HEK293 (cell line): Measurements from ENCODE around the gene ACTG2.

ENCODE experiments used
- CTCF ChIA-PET: fragments of 350-600 bp; formaldehyde crosslinking; extraction: SDS; loops from one replicate; lab custom pipeline; 2021; ENCODE audit warnings: antibody characterized with exemption; lab: Yijun Ruan, JAX
- POLR2A ChIA-PET: fragments of 300-600 bp; formaldehyde crosslinking; extraction: SDS; loops from one replicate; lab custom pipeline; 2020; ENCODE audit warnings: antibody characterized with exemption, inconsistent platforms; lab: Yijun Ruan, JAX
- H3K27ac ChIP-seq: fragments of 200-500 bp; sonication (Bioruptor generic); 2 replicates; pipeline ENCODE4 v1.5.1; 2014; ENCODE audit warnings: low read depth, low read length, control low read depth, inconsistent platforms; ENCODE audit errors: extremely low read depth
- H3K36me3 ChIP-seq, 2 experiments: fragments of 200-500 bp in 1 of 2; sonication (Bioruptor generic) in 1 of 2; 1 replicate in 1 of 2; 2 replicates in 1 of 2; pipeline ENCODE4 v1.5.1; 2014 to 2017; ENCODE audit warnings: inconsistent platforms in 2 of 2, low read length in 2 of 2; ENCODE audit not compliant: control insufficient read depth in 2 of 2, insufficient read depth in 1 of 2
- H3K4me1 ChIP-seq: fragments of 200-500 bp; sonication (Bioruptor generic); 2 replicates; pipeline ENCODE4 v1.5.1; 2014; ENCODE audit warnings: mild to moderate bottlenecking, low read length, inconsistent platforms; ENCODE audit not compliant: control insufficient read depth, insufficient read depth
- H3K4me3 ChIP-seq: 2 replicates; pipeline ENCODE4 v1.5.1; 2011; ENCODE audit warnings: low read depth, mild to moderate bottlenecking, control low read depth, low read length, moderate library complexity
- H3K9me3 ChIP-seq: fragments of 200-500 bp; sonication (Bioruptor generic); 2 replicates; pipeline ENCODE4 v1.5.1; 2014; ENCODE audit warnings: low read depth, low read length, inconsistent platforms; ENCODE audit not compliant: control insufficient read depth, insufficient read depth
- BCL6B ChIP-seq: fragments of 450-650 bp; formaldehyde crosslinking; IDR thresholded peaks from 2 replicates; pipeline ENCODE4 v1.5.1; 2017; ENCODE audit warnings: missing biosample characterization, missing genetic modification characterization
- CTCF ChIP-seq: fragments of 450-650 bp; formaldehyde crosslinking; IDR thresholded peaks from 2 replicates; pipeline ENCODE4 v1.5.1; 2016; ENCODE audit warnings: missing biosample characterization, missing genetic modification characterization
- FEZF1 ChIP-seq: fragments of 450-650 bp; formaldehyde crosslinking; IDR thresholded peaks from 2 replicates; pipeline ENCODE4 v1.5.1; 2016; ENCODE audit warnings: missing biosample characterization, missing genetic modification characterization
- GFI1B ChIP-seq: fragments of 450-650 bp; formaldehyde crosslinking; IDR thresholded peaks from 2 replicates; pipeline ENCODE4 v1.5.1; 2016; ENCODE audit warnings: missing biosample characterization, missing genetic modification characterization
- TCF7L2 ChIP-seq: IDR thresholded peaks from 2 replicates; pipeline ENCODE4 v1.6.1; 2011; ENCODE audit warnings: low read depth, mild to moderate bottlenecking, inconsistent platforms, low read length, moderate library complexity, borderline replicate concordance
- ZFP3 ChIP-seq: fragments of 450-650 bp; formaldehyde crosslinking; IDR thresholded peaks from 2 replicates; pipeline ENCODE4 v1.5.1; 2016; ENCODE audit warnings: low read depth, missing biosample characterization, missing genetic modification characterization
- ZFP69B ChIP-seq: fragments of 450-650 bp; formaldehyde crosslinking; IDR thresholded peaks from 2 replicates; pipeline ENCODE4 v1.5.1; 2016; ENCODE audit warnings: missing biosample characterization, missing genetic modification characterization
- ZIC2 ChIP-seq: fragments of 450-650 bp; formaldehyde crosslinking; IDR thresholded peaks from 2 replicates; pipeline ENCODE4 v1.5.1; 2016; ENCODE audit warnings: missing biosample characterization, missing genetic modification characterization
- ZNF239 ChIP-seq: fragments of 450-650 bp; formaldehyde crosslinking; IDR thresholded peaks from 2 replicates; pipeline ENCODE4 v1.5.1; 2016; ENCODE audit warnings: missing biosample characterization, missing genetic modification characterization
- ZNF292 ChIP-seq: fragments of 450-650 bp; formaldehyde crosslinking; IDR thresholded peaks from 2 replicates; pipeline ENCODE4 v1.5.1; 2016; ENCODE audit warnings: low read depth, missing biosample characterization, missing genetic modification characterization, borderline replicate concordance
- ZNF324 ChIP-seq: fragments of 450-650 bp; formaldehyde crosslinking; IDR thresholded peaks from 2 replicates; pipeline ENCODE4 v1.5.1; 2016; ENCODE audit warnings: missing biosample characterization, missing genetic modification characterization
- ZNF354C ChIP-seq: fragments of 450-650 bp; formaldehyde crosslinking; IDR thresholded peaks from 2 replicates; pipeline ENCODE4 v1.5.1; 2016; ENCODE audit warnings: missing biosample characterization, missing genetic modification characterization, low read depth, borderline replicate concordance
- ZNF473 ChIP-seq: fragments of 450-650 bp; formaldehyde crosslinking; IDR thresholded peaks from 2 replicates; pipeline ENCODE4 v1.5.1; 2017; ENCODE audit warnings: missing biosample characterization, missing genetic modification characterization
- ZNF530 ChIP-seq: fragments of 450-650 bp; formaldehyde crosslinking; IDR thresholded peaks from 2 replicates; pipeline ENCODE4 v1.5.1; 2016; ENCODE audit warnings: low read depth, missing biosample characterization, missing genetic modification characterization
- ZNF560 ChIP-seq: fragments of 450-650 bp; formaldehyde crosslinking; IDR thresholded peaks from 2 replicates; pipeline ENCODE4 v1.5.1; 2017; ENCODE audit warnings: missing biosample characterization, missing genetic modification characterization, borderline replicate concordance
- ZNF623 ChIP-seq: fragments of 450-650 bp; formaldehyde crosslinking; IDR thresholded peaks from 2 replicates; pipeline ENCODE4 v1.5.1; 2016; ENCODE audit warnings: missing biosample characterization, missing genetic modification characterization
- ZNF645 ChIP-seq: fragments of 450-650 bp; formaldehyde crosslinking; IDR thresholded peaks from 2 replicates; pipeline ENCODE4; 2016; ENCODE audit warnings: missing biosample characterization, missing genetic modification characterization
- ZNF76 ChIP-seq: fragments of 450-650 bp; formaldehyde crosslinking; IDR thresholded peaks from 2 replicates; pipeline ENCODE4; 2016; ENCODE audit warnings: low read depth, missing biosample characterization, missing genetic modification characterization, borderline replicate concordance
- ZNF792 ChIP-seq: fragments of 450-650 bp; formaldehyde crosslinking; IDR thresholded peaks from 2 replicates; pipeline ENCODE4 v1.5.1; 2016; ENCODE audit warnings: missing biosample characterization, missing genetic modification characterization
- TF ChIP-seq, protein P1 (sequence below): fragments of 450-650 bp; formaldehyde crosslinking; IDR thresholded peaks from 2 replicates; pipeline ENCODE4 v1.5.1; 2016; ENCODE audit warnings: missing biosample characterization, missing genetic modification characterization
- TF ChIP-seq, protein P2 (sequence below): fragments of 450-650 bp; formaldehyde crosslinking; IDR thresholded peaks from 2 replicates; pipeline ENCODE4 v1.5.1; 2016; ENCODE audit warnings: missing biosample characterization, missing genetic modification characterization, borderline replicate concordance

The ACTG2 gene

DNA sequence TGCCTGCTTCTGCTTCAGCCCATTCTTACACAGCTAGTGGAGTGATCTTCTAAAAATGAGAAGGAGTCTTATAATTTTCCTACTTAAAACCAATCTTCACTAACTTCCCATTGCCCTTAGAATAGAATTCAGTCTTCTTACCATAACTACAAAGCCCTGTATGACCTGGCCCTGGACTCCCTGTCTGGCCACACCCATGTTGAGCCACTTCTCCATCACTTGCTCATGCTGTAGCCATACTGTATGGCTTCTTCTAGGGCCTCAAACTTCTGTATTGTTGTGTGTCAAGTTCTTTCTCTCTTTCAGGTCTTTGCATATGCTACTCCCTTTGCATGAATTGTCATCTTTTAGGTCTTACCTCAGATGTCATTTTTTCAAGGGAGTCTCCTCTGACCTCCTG, 45.1 kb downstream of the ACTG2 start:
- Histone ChIP-seq H3K36me3 (peaks cover 7 to 81% of the 10 kb centered on the region in 2 experiments), H3K4me3 (no peak overlapping the region), H3K27ac (no peak overlapping the region), H3K4me1 (no peaks in the 10 kb centered on the region), H3K9me3 (no peaks in the 10 kb centered on the region)
- POLR2A ChIA-PET, result interaction anchor here (0.6 kb wide), 1 partner anchor 241 kb away, joined by 3 read pairs; the partner anchor contains the start of gene MOB1A
- CTCF ChIA-PET, result no interaction called here
- TF ChIP-seq, protein P1, sequence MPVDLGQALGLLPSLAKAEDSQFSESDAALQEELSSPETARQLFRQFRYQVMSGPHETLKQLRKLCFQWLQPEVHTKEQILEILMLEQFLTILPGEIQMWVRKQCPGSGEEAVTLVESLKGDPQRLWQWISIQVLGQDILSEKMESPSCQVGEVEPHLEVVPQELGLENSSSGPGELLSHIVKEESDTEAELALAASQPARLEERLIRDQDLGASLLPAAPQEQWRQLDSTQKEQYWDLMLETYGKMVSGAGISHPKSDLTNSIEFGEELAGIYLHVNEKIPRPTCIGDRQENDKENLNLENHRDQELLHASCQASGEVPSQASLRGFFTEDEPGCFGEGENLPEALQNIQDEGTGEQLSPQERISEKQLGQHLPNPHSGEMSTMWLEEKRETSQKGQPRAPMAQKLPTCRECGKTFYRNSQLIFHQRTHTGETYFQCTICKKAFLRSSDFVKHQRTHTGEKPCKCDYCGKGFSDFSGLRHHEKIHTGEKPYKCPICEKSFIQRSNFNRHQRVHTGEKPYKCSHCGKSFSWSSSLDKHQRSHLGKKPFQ (tag by site-specific recombination), result no peak
- TF ChIP-seq CTCF (tag by site-specific recombination), result no peak
- TF ChIP-seq ZNF623 (tag by site-specific recombination), result no peak
- no peak for TF ChIP-seq ZNF292
- TF ChIP-seq ZNF473, result no peak
- no peak for TF ChIP-seq ZNF560 (tag by site-specific recombination)

- H3K4me1 ChIP-seq, result no peaks in the 10 kb centered on the region
- H3K36me3 ChIP-seq, result peaks cover 15 to 82% of the 10 kb centered on the region in 2 experiments
- H3K4me3 ChIP-seq, result no peak overlapping the region
- ChIA-PET CTCF (interaction anchor here (1.6 kb wide), 1 partner anchor 8 kb away, joined by 4 read pairs; no protein-coding TSS in a partner anchor), POLR2A (interaction anchor here (0.9 kb wide), 1 partner anchor 12 kb away, joined by 5 read pairs; the partner anchor contains the start of gene DGUOK)
- no peaks in the 10 kb centered on the region for H3K9me3 ChIP-seq
- H3K27ac ChIP-seq, result no peak overlapping the region
- TF ChIP-seq ZNF239 (tag by site-specific recombination) (no peak), ZNF792 (tag by site-specific recombination) (no peak), ZFP69B (tag by site-specific recombination) (no peak), ZIC2 (tag by site-specific recombination) (no peak), ZNF354C (tag by site-specific recombination) (no peak), ZNF530 (no peak), FEZF1 (tag by site-specific recombination) (no peak), GFI1B (tag by site-specific recombination) (no peak), BCL6B (tag by site-specific recombination) (no peak), ZNF76 (tag by site-specific recombination) (no peak), ZNF645 (tag by site-specific recombination) (no peak), ZNF324 (no peak), TCF7L2 (no peak), ZFP3 (tag by site-specific recombination) (no peak)
- TF ChIP-seq, protein P2, sequence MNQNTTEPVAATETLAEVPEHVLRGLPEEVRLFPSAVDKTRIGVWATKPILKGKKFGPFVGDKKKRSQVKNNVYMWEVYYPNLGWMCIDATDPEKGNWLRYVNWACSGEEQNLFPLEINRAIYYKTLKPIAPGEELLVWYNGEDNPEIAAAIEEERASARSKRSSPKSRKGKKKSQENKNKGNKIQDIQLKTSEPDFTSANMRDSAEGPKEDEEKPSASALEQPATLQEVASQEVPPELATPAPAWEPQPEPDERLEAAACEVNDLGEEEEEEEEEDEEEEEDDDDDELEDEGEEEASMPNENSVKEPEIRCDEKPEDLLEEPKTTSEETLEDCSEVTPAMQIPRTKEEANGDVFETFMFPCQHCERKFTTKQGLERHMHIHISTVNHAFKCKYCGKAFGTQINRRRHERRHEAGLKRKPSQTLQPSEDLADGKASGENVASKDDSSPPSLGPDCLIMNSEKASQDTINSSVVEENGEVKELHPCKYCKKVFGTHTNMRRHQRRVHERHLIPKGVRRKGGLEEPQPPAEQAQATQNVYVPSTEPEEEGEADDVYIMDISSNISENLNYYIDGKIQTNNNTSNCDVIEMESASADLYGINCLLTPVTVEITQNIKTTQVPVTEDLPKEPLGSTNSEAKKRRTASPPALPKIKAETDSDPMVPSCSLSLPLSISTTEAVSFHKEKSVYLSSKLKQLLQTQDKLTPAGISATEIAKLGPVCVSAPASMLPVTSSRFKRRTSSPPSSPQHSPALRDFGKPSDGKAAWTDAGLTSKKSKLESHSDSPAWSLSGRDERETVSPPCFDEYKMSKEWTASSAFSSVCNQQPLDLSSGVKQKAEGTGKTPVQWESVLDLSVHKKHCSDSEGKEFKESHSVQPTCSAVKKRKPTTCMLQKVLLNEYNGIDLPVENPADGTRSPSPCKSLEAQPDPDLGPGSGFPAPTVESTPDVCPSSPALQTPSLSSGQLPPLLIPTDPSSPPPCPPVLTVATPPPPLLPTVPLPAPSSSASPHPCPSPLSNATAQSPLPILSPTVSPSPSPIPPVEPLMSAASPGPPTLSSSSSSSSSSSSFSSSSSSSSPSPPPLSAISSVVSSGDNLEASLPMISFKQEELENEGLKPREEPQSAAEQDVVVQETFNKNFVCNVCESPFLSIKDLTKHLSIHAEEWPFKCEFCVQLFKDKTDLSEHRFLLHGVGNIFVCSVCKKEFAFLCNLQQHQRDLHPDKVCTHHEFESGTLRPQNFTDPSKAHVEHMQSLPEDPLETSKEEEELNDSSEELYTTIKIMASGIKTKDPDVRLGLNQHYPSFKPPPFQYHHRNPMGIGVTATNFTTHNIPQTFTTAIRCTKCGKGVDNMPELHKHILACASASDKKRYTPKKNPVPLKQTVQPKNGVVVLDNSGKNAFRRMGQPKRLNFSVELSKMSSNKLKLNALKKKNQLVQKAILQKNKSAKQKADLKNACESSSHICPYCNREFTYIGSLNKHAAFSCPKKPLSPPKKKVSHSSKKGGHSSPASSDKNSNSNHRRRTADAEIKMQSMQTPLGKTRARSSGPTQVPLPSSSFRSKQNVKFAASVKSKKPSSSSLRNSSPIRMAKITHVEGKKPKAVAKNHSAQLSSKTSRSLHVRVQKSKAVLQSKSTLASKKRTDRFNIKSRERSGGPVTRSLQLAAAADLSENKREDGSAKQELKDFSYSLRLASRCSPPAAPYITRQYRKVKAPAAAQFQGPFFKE, result no peak
Observed at GRCh38 chr2:73938718-73939352, 46.0 kb downstream of the ACTG2 start.
